ENCODE measurements around the gene S100A6. TPM values are rescaled to one million over a fixed set of nuclear protein-coding genes. Genes with fewer than 3 reads are reported as not detected.

Gene S100A6
- total and polyA plus RNA-seq, 2 donors (not counting 1 experiment from before 2014, with no cell fraction given) = 1,280 to 4,042 TPM

DNA sequence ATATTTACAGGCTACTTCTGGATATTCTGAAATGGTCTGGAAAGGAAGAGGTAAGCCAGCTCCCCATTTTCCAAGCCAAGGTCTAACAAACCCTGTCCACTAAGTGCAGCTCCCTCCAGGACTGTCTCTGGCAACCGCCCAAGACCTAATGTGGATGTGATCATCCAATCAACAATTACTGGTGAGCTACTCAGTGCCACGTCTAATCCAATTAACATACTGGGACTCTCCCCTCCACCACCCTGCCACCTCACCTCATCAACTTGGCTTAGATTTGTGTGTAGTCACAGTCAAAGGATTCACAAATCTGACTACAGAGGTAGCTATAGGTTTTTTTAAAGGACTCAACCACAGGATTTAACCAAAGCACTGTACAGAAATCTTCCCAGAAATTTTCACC is 49.9 kb downstream of the S100A6 start:
- Histone ChIP-seq H3K4me2 (ENCODE audit: extremely low read depth, insufficient read depth, low read length) (no peak overlapping the region), H3K4me1 (ENCODE audit: control insufficient read depth, extremely low read depth, insufficient read depth, low read length) (peaks cover 4% of the 10 kb centered on the region), H3K27ac (ENCODE audit: insufficient read depth, low read length) (no peak overlapping the region), H3K79me2 (ENCODE audit: control insufficient read depth, insufficient read depth, low read length) (no peaks in the 10 kb centered on the region), H3K27me3 (ENCODE audit: control insufficient read depth, insufficient read depth, low read length) (peaks cover 3% of the 10 kb centered on the region), H3K9me3 (ENCODE audit: control insufficient read depth, insufficient read depth, low read depth, low read length) (no peaks in the 10 kb centered on the region), H4K20me1 (ENCODE audit: control insufficient read depth, extremely low read depth, insufficient read depth, low read length) (no peaks in the 10 kb centered on the region), H3K4me3 (replicated peaks in 1 of 4; ENCODE audit: control extremely low read depth in 1 of 4, insufficient read depth in 1 of 4, low read depth in 3 of 4, low read length in 4 of 4) (no peak overlapping the region), H2AFZ (ENCODE audit: low read length) (no peak overlapping the region), H3K9ac (ENCODE audit: insufficient read depth, low read length) (no peak overlapping the region), H3K36me3 (ENCODE audit: control insufficient read depth, insufficient read depth, low read length) (no peaks in the 10 kb centered on the region)
- TF ChIP-seq EZH2 (IDR thresholded peaks at IDR 0.05; ENCODE audit: low read length, missing control alignments) = no peak
- TF ChIP-seq, protein P1, sequence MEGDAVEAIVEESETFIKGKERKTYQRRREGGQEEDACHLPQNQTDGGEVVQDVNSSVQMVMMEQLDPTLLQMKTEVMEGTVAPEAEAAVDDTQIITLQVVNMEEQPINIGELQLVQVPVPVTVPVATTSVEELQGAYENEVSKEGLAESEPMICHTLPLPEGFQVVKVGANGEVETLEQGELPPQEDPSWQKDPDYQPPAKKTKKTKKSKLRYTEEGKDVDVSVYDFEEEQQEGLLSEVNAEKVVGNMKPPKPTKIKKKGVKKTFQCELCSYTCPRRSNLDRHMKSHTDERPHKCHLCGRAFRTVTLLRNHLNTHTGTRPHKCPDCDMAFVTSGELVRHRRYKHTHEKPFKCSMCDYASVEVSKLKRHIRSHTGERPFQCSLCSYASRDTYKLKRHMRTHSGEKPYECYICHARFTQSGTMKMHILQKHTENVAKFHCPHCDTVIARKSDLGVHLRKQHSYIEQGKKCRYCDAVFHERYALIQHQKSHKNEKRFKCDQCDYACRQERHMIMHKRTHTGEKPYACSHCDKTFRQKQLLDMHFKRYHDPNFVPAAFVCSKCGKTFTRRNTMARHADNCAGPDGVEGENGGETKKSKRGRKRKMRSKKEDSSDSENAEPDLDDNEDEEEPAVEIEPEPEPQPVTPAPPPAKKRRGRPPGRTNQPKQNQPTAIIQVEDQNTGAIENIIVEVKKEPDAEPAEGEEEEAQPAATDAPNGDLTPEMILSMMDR (conservative IDR thresholded peaks at IDR 0.05 in 1 of 2, IDR thresholded peaks at IDR 0.05 in 1 of 2; ENCODE audit: low read depth in 1 of 2, low read length in 2 of 2) = no peak
- DNase-seq (ENCODE audit: low read depth in 2 of 2) = peak in 1 of 2 donors; percentile 64

Other genes with a start within 250 kb of the S100A6 start
- gene PGLYRP3, start 223.0 kb downstream of the S100A6 start, total RNA-seq = not detected in 2 replicates
- gene PGLYRP3, start 223.0 kb downstream of the S100A6 start, polyA plus RNA-seq = not detected in 2 replicates
- gene PGLYRP4, start 187.2 kb downstream of the S100A6 start, total RNA-seq = not detected in 2 replicates
- not detected in 2 replicates for gene PGLYRP4, start 187.2 kb downstream of the S100A6 start, polyA plus RNA-seq
- gene S100A9, start 178.1 kb downstream of the S100A6 start, total RNA-seq = not detected in 2 replicates
- not detected in 2 replicates for gene S100A9, start 178.1 kb downstream of the S100A6 start, polyA plus RNA-seq
- not detected in 2 replicates for gene S100A12, start 160.4 kb downstream of the S100A6 start, total RNA-seq
- not detected in 2 replicates for gene S100A12, start 160.4 kb downstream of the S100A6 start, polyA plus RNA-seq
- not detected in 2 replicates for gene S100A8, start 144.9 kb downstream of the S100A6 start, total RNA-seq
- gene S100A8, start 144.9 kb downstream of the S100A6 start, polyA plus RNA-seq = not detected in 2 replicates
- gene S100A7A, start 119.5 kb downstream of the S100A6 start, total RNA-seq = not detected in 2 replicates
- gene S100A7A, start 119.5 kb downstream of the S100A6 start, polyA plus RNA-seq = not detected in 2 replicates
- gene S100A7, start 75.3 kb downstream of the S100A6 start, total RNA-seq = not detected in 2 replicates
- gene S100A7, start 75.3 kb downstream of the S100A6 start, polyA plus RNA-seq = not detected in 2 replicates
- gene S100A5, start 4.9 kb upstream of the S100A6 start, total RNA-seq = not detected in 2 replicates
- gene S100A5, start 4.9 kb upstream of the S100A6 start, polyA plus RNA-seq = 0.20 and 0.24 TPM in 2 replicates
- gene S100A4, start 9.8 kb upstream of the S100A6 start, total RNA-seq = 85.3 and 287 TPM in 2 replicates
- 371 and 928 TPM in 2 replicates for gene S100A4, start 9.8 kb upstream of the S100A6 start, polyA plus RNA-seq
- gene S100A3, start 13.3 kb upstream of the S100A6 start, total RNA-seq = 1.8 and 6.8 TPM in 2 replicates
- gene S100A3, start 13.3 kb upstream of the S100A6 start, polyA plus RNA-seq = 11.5 and 14.8 TPM in 2 replicates
- 1.5 and 3.6 TPM in 2 replicates for gene S100A2, start 29.9 kb upstream of the S100A6 start, total RNA-seq
- gene S100A2, start 29.9 kb upstream of the S100A6 start, polyA plus RNA-seq = 4.8 and 10.3 TPM in 2 replicates
- 121 and 122 TPM in 2 replicates for gene S100A16, start 77.1 kb upstream of the S100A6 start, total RNA-seq
- 182 and 632 TPM in 2 replicates for gene S100A16, start 77.1 kb upstream of the S100A6 start, polyA plus RNA-seq
- 0.26 and 0.33 TPM in 2 replicates for gene S100A14, start 80.3 kb upstream of the S100A6 start, total RNA-seq
- gene S100A14, start 80.3 kb upstream of the S100A6 start, polyA plus RNA-seq = 0.40 and 0.51 TPM in 2 replicates
- gene S100A13, start 91.5 kb upstream of the S100A6 start, total RNA-seq = 105 and 172 TPM in 2 replicates
- gene S100A13, start 91.5 kb upstream of the S100A6 start, polyA plus RNA-seq = 399 TPM in 2 replicates
- 0.17 TPM in 1 of 2 replicates, not detected in the other for gene S100A1, start 92.4 kb upstream of the S100A6 start, total RNA-seq
- 0.98 and 9.7 TPM in 2 replicates for gene S100A1, start 92.4 kb upstream of the S100A6 start, polyA plus RNA-seq
- 22.6 and 34.0 TPM in 2 replicates for gene CHTOP, start 98.1 kb upstream of the S100A6 start, total RNA-seq
- 47.6 and 52.2 TPM in 2 replicates for gene CHTOP, start 98.1 kb upstream of the S100A6 start, polyA plus RNA-seq
- 72.7 and 76.5 TPM in 2 replicates for gene SNAPIN, start 122.7 kb upstream of the S100A6 start, total RNA-seq
- 52.0 and 56.8 TPM in 2 replicates for gene SNAPIN, start 122.7 kb upstream of the S100A6 start, polyA plus RNA-seq
- 129 and 135 TPM in 2 replicates for gene ILF2, start 135.0 kb upstream of the S100A6 start, total RNA-seq
- gene ILF2, start 135.0 kb upstream of the S100A6 start, polyA plus RNA-seq = 235 and 344 TPM in 2 replicates
- gene NPR1, start 142.7 kb upstream of the S100A6 start, total RNA-seq = 0.66 and 2.1 TPM in 2 replicates
- gene NPR1, start 142.7 kb upstream of the S100A6 start, polyA plus RNA-seq = 0.14 and 0.60 TPM in 2 replicates
- 30.0 and 37.3 TPM in 2 replicates for gene INTS3, start 192.1 kb upstream of the S100A6 start, total RNA-seq
- 31.4 and 42.2 TPM in 2 replicates for gene INTS3, start 192.1 kb upstream of the S100A6 start, polyA plus RNA-seq
- 30.6 and 34.4 TPM in 2 replicates for gene SLC27A3, start 239.4 kb upstream of the S100A6 start, total RNA-seq
- 9.3 and 9.7 TPM in 2 replicates for gene SLC27A3, start 239.4 kb upstream of the S100A6 start, polyA plus RNA-seq